Lung (tissue), 10 donors: Measurements from ENCODE around the gene RUVBL2. TPM values are rescaled to one million over a fixed set of nuclear protein-coding genes. Genes with fewer than 3 reads are reported as not detected.
"Not testable (repeated sequence)": the region's sequence is repeated elsewhere in the genome, so short reads cannot be mapped to it uniquely, and the experiment has no call there.

ENCODE experiments used
- ATAC-seq: fragments of 200-7000 bp; cut with Tn5 transposase; one replicate; pipeline ENCODE4 v1.9.1; 2020; ENCODE audit warnings: moderate number of reproducible peaks; ENCODE audit not compliant: insufficient read depth, low FRiP score
- DNase-seq, 3 donors: peaks; one replicate each; pipeline ENCODE4 v3.0.0-alpha.2; 2013 to 2017
- H3K27ac ChIP-seq, 2 donors: one replicate each; pipeline ENCODE4 v1.5.1; 2013; ENCODE audit warnings: mild to moderate bottlenecking in 2 of 2, moderate library complexity in 2 of 2, control low read depth in 1 of 2, inconsistent platforms in 1 of 2, low read depth in 1 of 2, low read length in 1 of 2
- H3K27me3 ChIP-seq, 3 donors: one replicate each; pipeline ENCODE4 v1.5.1; 2013; ENCODE audit warnings: low read length in 2 of 3; ENCODE audit not compliant: control insufficient read depth in 3 of 3, insufficient read depth in 3 of 3
- H3K36me3 ChIP-seq, 4 donors: one replicate each; pipeline ENCODE4 v1.5.1; 2013; ENCODE audit warnings: low read length in 4 of 4, mild to moderate bottlenecking in 1 of 4, moderate library complexity in 1 of 4; ENCODE audit not compliant: control insufficient read depth in 4 of 4, insufficient read depth in 4 of 4
- H3K4me1 ChIP-seq, 5 donors: one replicate each; pipeline ENCODE4 v1.5.1; 2013; ENCODE audit warnings: low read length in 5 of 5, mild to moderate bottlenecking in 2 of 5, moderate library complexity in 1 of 5; ENCODE audit not compliant: control insufficient read depth in 5 of 5, insufficient read depth in 5 of 5
- H3K4me3 ChIP-seq: one replicate; pipeline ENCODE4 v1.5.1; 2013; ENCODE audit warnings: mild to moderate bottlenecking, control low read depth, moderate library complexity
- H3K9ac ChIP-seq, 2 donors: one replicate each; pipeline ENCODE4 v1.5.1; 2013; ENCODE audit warnings: low read length in 2 of 2, control low read depth in 1 of 2; ENCODE audit not compliant: insufficient read depth in 1 of 2
- H3K9me3 ChIP-seq, 4 donors: one replicate each; pipeline ENCODE4 v1.5.1; 2013; ENCODE audit warnings: low read length in 3 of 4, mild to moderate bottlenecking in 1 of 4, moderate library complexity in 1 of 4; ENCODE audit not compliant: control insufficient read depth in 4 of 4, insufficient read depth in 3 of 4
- WGBS, 2 donors: extraction: QIAGEN DNeasy Blood & Tissue Kit; methylation state at CpG; one replicate each; pipeline ENCODE4 v1.1.7; 2013; 5-methylcytosine and 5-hydroxymethylcytosine counted together
- polyA plus RNA-seq, 2 donors: library from polyadenylated mRNA; stranded (reverse); fragments of 200-250 nt; gene quantifications; one replicate each; pipeline ENCODE4 v1.2.1, GENCODE V29; 2013
- total RNA-seq, 2 donors: library from RNA; depleted of rRNA in 1 of 2; stranded (reverse); fragments of >200 nt in 1 of 2; gene quantifications; one replicate each; pipeline ENCODE4 v1.2.1, GENCODE V29; 2014 to 2021
- donor health status: Bipolar disorder and iron deficiency.
- donor health status: healthy.
- donor health status: DM: yes; HTN: yes; CAD: no.

The RUVBL2 gene
- total and polyA plus RNA-seq, 4 donors, result 80.7 to 112 (median 96.8) TPM

GRCh38 chr19:49031642-49032301 lies 38.1 kb downstream of the RUVBL2 start, which contains the start of gene CGB2:
Gene CGB2, plus strand, starts transcription at chr19:49031890. Its CDS starts 206 bp downstream, at chr19:49032096.
- H3K36me3 ChIP-seq, H3K27ac ChIP-seq, H3K9ac ChIP-seq, DNase-seq, H3K4me1 ChIP-seq, H3K4me3 ChIP-seq, ATAC-seq, H3K27me3 ChIP-seq, H3K9me3 ChIP-seq: not testable (repeated sequence)
- WGBS, 2 donors, result 22 to 28% methylated on average over 27 to 28 of the region's 28 CpGs

GRCh38 chr19:49036815-49037214 lies 43.1 kb downstream of the RUVBL2 start, which contains the start of gene CGB1:
Gene CGB1, minus strand, starts transcription at chr19:49036895. Its CDS starts 184 bp downstream, at chr19:49036711.
- not testable (repeated sequence) for H3K36me3 ChIP-seq, H3K9me3 ChIP-seq
- WGBS, 2 donors, result 48 to 61% methylated on average over 17 to 18 of the region's 18 CpGs

GRCh38 chr19:49038111-49038510 lies 44.4 kb downstream of the RUVBL2 start:
- not testable (repeated sequence) for H3K36me3 ChIP-seq, H3K9me3 ChIP-seq, H3K27me3 ChIP-seq, ATAC-seq, DNase-seq, H3K4me1 ChIP-seq, H3K4me3 ChIP-seq, H3K27ac ChIP-seq, H3K9ac ChIP-seq
- WGBS, 2 donors, result 91% methylated on average over 6 to 8 of the region's 8 CpGs

More at GRCh38 chr19:49036815-49037214, 43.1 kb downstream of the RUVBL2 start, which contains the start of gene CGB1:
- not testable (repeated sequence) for H3K27me3 ChIP-seq, DNase-seq, H3K27ac ChIP-seq, H3K9ac ChIP-seq, ATAC-seq, H3K4me1 ChIP-seq, H3K4me3 ChIP-seq

- DNase-seq, H3K4me1 ChIP-seq, H3K9me3 ChIP-seq, H3K27me3 ChIP-seq, ATAC-seq, H3K4me3 ChIP-seq, H3K36me3 ChIP-seq, H3K27ac ChIP-seq, H3K9ac ChIP-seq: not testable (repeated sequence)
- WGBS, 2 donors, result 87 to 90% methylated on average over 26 of the region's 26 CpGs
These were observed 45.0 kb downstream of the RUVBL2 start for GRCh38 chr19:49038557-49039276.

- H3K9me3 ChIP-seq, ATAC-seq, H3K4me1 ChIP-seq, H3K36me3 ChIP-seq, H3K9ac ChIP-seq, H3K4me3 ChIP-seq, H3K27me3 ChIP-seq, H3K27ac ChIP-seq, DNase-seq: not testable (repeated sequence)
- 62 to 79% methylated on average over 8 to 9 of the region's 9 CpGs for WGBS, 2 donors
These were observed 46.0 kb downstream of the RUVBL2 start for GRCh38 chr19:49039736-49040135.
